ENCODE measurements around the gene EXPH5. TPM values are rescaled to one million over a fixed set of nuclear protein-coding genes. Genes with fewer than 3 reads are reported as not detected.

Gene EXPH5
- total and polyA plus RNA-seq, 4 donors: 0.84 to 8.2 (median 2.2) TPM

DNA sequence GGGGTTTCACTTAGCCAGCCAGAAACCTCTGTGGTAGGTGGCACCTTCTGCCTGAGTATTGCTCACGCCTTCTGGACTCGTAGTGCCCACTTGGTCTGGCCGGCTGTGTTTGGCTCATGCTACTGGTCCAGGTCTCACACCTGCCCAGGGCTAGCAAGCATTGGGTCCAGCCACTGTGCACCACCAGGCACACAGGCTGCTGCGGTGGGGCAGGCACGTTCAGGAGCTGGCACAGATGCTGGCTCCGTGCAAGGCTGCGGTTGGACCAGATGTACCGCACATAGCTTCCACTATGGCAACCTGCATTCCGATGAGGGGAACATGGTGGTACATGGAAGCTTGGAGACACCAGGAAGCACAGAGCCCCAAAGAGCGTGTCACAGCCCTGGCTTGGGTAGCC, 34.8 kb upstream of the EXPH5 start:
- no peak for DNase-seq (ENCODE audit: low read depth in 4 of 6, low spot score in 6 of 6)
- no peaks in the 10 kb centered on the region for H3K36me3 ChIP-seq (ENCODE audit: control insufficient read depth, insufficient read depth, low read length)
- H3K9me3 ChIP-seq (ENCODE audit: control insufficient read depth, insufficient read depth, low read length): peaks cover 4% of the 10 kb centered on the region
- WGBS (ENCODE audit: insufficient coverage): 94% methylated on average over 9 of the region's 10 CpGs
- no peak overlapping the region for H3K4me3 ChIP-seq (ENCODE audit: low read depth, low read length)
- no peak overlapping the region for H3K27ac ChIP-seq (ENCODE audit: low read depth, low read length)
- H3K4me1 ChIP-seq (ENCODE audit: control insufficient read depth, insufficient read depth, low read length): no peaks in the 10 kb centered on the region
- no peaks in the 10 kb centered on the region for H3K27me3 ChIP-seq (ENCODE audit: control insufficient read depth, insufficient read depth, low read length)

DNA sequence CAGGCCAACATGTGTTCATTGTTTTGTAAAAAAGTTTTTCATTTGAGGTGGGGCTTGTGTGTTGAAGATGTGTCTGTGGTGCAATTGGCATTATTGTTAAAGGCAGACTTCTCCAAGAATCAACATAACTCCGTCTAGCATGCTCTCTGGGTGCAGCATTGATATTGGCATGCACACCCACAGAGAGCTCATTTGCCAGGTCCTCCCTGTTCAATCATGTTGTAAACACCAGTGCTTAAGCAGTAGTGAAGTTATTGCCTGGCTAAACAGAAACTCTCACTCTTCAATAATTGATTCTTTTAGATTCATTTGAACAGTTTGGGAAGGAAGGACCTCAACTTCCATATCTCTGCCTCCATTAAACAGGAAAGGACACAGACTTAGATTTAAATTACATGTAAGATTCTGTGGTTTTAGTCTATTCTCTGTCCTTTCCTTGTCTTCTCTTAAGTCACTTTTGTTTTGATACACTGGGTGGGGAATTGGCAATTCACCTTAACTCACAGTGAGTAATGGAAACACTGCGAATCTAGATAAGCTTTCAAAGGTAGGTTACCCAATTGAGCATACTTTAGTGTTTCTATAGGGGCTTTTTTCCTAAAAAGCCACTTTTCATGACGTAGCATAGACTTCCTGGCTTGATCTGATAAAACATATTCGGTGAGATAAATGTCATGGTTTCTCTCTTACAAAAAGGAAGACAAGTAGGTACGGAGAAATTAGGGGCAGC, 30.8 kb upstream of the EXPH5 start:
- DNase-seq (ENCODE audit: low read depth in 4 of 6, low spot score in 6 of 6): no peak
- peaks cover 2% of the 10 kb centered on the region for H3K9me3 ChIP-seq (ENCODE audit: control insufficient read depth, insufficient read depth, low read length)
- WGBS (ENCODE audit: insufficient coverage): no CpG with 5 or more reads among the region's 5 CpGs
- no peaks in the 10 kb centered on the region for H3K27me3 ChIP-seq (ENCODE audit: control insufficient read depth, insufficient read depth, low read length)
- H3K27ac ChIP-seq (ENCODE audit: low read depth, low read length): no peak overlapping the region
- no peak overlapping the region for H3K4me3 ChIP-seq (ENCODE audit: low read depth, low read length)
- H3K36me3 ChIP-seq (ENCODE audit: control insufficient read depth, insufficient read depth, low read length): no peaks in the 10 kb centered on the region
- H3K4me1 ChIP-seq (ENCODE audit: control insufficient read depth, insufficient read depth, low read length): no peaks in the 10 kb centered on the region

DNA sequence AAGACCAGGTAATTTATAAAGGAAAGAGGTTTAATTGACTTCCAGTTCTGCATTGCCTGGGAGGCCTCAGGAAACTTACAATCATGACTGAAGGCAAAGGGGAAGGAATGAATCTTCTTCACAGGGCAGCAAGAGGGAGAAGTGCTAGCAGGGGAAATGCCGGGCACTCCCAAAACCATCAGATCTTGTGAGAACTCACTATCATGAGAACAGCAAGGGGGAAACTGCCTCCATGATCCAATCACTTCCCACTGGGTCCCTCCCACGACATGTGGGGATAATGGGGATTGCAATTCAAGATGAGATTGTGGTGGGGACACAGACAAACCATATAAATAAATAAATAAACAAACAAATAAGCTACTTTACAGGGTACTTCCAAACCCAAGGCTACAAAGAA, 28.8 kb upstream of the EXPH5 start:
- no CpG with 5 or more reads among the region's 2 CpGs for WGBS (ENCODE audit: insufficient coverage)
- Histone ChIP-seq H3K27ac (ENCODE audit: low read depth, low read length) (no peak overlapping the region), H3K36me3 (ENCODE audit: control insufficient read depth, insufficient read depth, low read length) (no peaks in the 10 kb centered on the region), H3K4me3 (ENCODE audit: low read depth, low read length) (no peak overlapping the region), H3K4me1 (ENCODE audit: control insufficient read depth, insufficient read depth, low read length) (no peaks in the 10 kb centered on the region), H3K27me3 (ENCODE audit: control insufficient read depth, insufficient read depth, low read length) (no peaks in the 10 kb centered on the region), H3K9me3 (ENCODE audit: control insufficient read depth, insufficient read depth, low read length) (no peaks in the 10 kb centered on the region)
- DNase-seq (ENCODE audit: low read depth in 4 of 6, low spot score in 6 of 6): no peak

DNA sequence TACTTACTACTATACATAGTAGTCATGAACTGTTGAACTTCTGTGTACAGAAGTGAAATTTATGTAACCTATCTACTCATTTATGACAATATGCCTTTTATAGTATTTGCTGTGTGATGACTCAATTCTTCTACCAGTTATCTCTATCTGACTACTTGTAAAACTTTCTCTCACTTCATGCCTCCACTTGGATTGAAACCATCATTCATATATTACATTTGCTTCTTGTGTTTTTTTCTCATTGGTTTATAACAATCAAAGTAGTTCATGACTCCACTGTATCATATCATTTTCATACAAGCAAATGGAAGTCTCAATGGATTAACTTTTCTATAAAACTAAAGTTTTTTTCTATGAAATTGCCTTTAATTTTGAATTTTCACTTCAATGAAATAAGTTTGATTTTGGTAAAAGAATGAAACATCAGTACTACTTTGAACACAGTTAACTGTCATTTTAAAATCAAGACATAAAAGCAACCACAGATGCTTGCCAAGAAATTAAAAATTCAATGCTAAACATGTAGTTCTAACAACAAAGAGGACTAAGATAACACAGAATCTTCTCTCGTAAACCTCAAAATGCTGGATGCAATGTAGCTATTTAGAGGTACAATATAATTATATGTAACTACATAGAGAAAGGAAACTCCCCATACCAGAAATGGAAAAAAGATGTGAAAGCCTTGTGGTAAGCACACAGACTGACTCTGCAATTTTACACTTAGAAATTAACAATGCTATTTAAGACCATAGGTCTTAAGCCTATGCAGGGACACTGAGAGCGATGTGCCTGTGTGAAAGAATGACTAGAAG, 27.6 kb upstream of the EXPH5 start:
- Histone ChIP-seq H3K36me3 (ENCODE audit: control insufficient read depth, insufficient read depth, low read length) (no peaks in the 10 kb centered on the region), H3K4me3 (ENCODE audit: low read depth, low read length) (no peak overlapping the region), H3K27me3 (ENCODE audit: control insufficient read depth, insufficient read depth, low read length) (no peaks in the 10 kb centered on the region), H3K9me3 (ENCODE audit: control insufficient read depth, insufficient read depth, low read length) (no peaks in the 10 kb centered on the region), H3K4me1 (ENCODE audit: control insufficient read depth, insufficient read depth, low read length) (no peaks in the 10 kb centered on the region), H3K27ac (ENCODE audit: low read depth, low read length) (no peak overlapping the region)
- 100% methylated on average over 1 of the region's 2 CpGs for WGBS (ENCODE audit: insufficient coverage)
- DNase-seq (ENCODE audit: low read depth in 4 of 6, low spot score in 6 of 6): no peak

DNA sequence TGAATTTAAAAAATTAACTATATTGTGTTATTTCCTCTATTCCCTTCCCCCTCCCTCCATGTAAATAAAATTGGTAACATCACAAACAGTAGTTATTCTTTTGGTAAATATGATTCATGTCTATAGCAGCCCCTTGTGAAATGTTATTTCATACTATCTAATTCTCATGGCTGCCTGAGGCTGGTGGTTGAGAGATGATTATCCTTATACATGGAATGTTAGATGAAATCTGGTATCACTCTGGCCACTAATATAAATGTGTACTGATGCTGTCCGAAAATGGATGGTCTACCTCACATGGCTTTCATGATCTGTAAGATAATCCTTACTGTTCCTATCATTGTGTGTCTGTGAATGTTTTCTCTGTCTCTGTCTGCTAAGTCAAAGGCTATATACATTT, 25.0 kb upstream of the EXPH5 start:
- no peaks in the 10 kb centered on the region for H3K9me3 ChIP-seq (ENCODE audit: control insufficient read depth, insufficient read depth, low read length)
- no CpG with 5 or more reads among the region's 1 CpG for WGBS (ENCODE audit: insufficient coverage)
- H3K27ac ChIP-seq (ENCODE audit: low read depth, low read length): no peak overlapping the region
- H3K4me1 ChIP-seq (ENCODE audit: control insufficient read depth, insufficient read depth, low read length): no peaks in the 10 kb centered on the region
- H3K36me3 ChIP-seq (ENCODE audit: control insufficient read depth, insufficient read depth, low read length): no peaks in the 10 kb centered on the region
- no peaks in the 10 kb centered on the region for H3K27me3 ChIP-seq (ENCODE audit: control insufficient read depth, insufficient read depth, low read length)
- no peak for DNase-seq (ENCODE audit: low read depth in 4 of 6, low spot score in 6 of 6)
- H3K4me3 ChIP-seq (ENCODE audit: low read depth, low read length): no peak overlapping the region

DNA sequence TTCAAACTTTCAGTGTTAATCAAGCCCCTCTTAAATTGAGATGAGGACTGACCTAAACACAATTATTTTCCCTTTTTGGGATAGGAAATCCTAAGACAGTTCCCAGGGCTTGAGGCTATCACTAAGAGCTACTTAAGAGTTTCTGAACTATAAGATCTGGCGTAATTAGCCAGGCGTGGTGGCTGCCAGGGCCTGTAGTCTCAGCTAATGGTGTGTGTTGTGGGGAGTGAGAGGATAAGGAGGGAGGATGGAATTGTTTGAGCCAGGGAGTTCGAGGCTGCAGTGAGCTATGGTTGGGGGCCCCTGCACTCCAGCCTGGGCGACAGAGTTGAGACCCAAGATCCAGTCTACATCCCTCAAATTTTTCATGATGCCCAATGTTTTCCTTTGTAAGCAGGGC, 23.5 kb upstream of the EXPH5 start:
- H3K9me3 ChIP-seq (ENCODE audit: control insufficient read depth, insufficient read depth, low read length): no peaks in the 10 kb centered on the region

DNA sequence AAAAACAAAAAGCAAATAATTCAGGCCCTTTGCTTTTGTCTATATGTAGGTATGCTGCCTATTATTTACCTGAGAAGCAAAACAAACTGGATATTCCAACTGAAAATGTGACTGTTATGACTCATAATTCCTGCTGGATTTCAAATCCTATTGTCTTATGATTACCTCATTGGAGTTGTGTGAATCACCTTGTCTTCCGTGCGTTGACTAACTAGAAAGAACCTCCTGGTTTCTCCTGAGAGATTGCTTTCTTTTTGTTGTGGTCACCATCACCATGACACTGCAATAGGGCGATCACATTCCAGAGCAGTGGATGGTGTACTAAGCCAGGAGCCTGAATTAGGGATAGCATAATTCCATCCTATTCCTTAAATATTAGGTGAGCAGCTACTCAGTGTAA, 23.0 kb upstream of the EXPH5 start:
- H3K9me3 ChIP-seq (ENCODE audit: control insufficient read depth, insufficient read depth, low read length): no peaks in the 10 kb centered on the region
- WGBS (ENCODE audit: insufficient coverage): no CpG with 5 or more reads among the region's 3 CpGs
- no peaks in the 10 kb centered on the region for H3K27me3 ChIP-seq (ENCODE audit: control insufficient read depth, insufficient read depth, low read length)
- H3K36me3 ChIP-seq (ENCODE audit: control insufficient read depth, insufficient read depth, low read length): no peaks in the 10 kb centered on the region
- no peak for DNase-seq (ENCODE audit: low read depth in 4 of 6, low spot score in 6 of 6)
- H3K4me3 ChIP-seq (ENCODE audit: low read depth, low read length): no peak overlapping the region
- no peak overlapping the region for H3K27ac ChIP-seq (ENCODE audit: low read depth, low read length)
- no peaks in the 10 kb centered on the region for H3K4me1 ChIP-seq (ENCODE audit: control insufficient read depth, insufficient read depth, low read length)

More for the DNA sequence above, 23.5 kb upstream of the EXPH5 start:
- no peak overlapping the region for H3K27ac ChIP-seq (ENCODE audit: low read depth, low read length)
- H3K27me3 ChIP-seq (ENCODE audit: control insufficient read depth, insufficient read depth, low read length): no peaks in the 10 kb centered on the region
- 97% methylated on average over 3 of the region's 4 CpGs for WGBS (ENCODE audit: insufficient coverage)
- no peaks in the 10 kb centered on the region for H3K4me1 ChIP-seq (ENCODE audit: control insufficient read depth, insufficient read depth, low read length)
- no peaks in the 10 kb centered on the region for H3K36me3 ChIP-seq (ENCODE audit: control insufficient read depth, insufficient read depth, low read length)
- DNase-seq (ENCODE audit: low read depth in 4 of 6, low spot score in 6 of 6): no peak
- H3K4me3 ChIP-seq (ENCODE audit: low read depth, low read length): no peak overlapping the region

DNA sequence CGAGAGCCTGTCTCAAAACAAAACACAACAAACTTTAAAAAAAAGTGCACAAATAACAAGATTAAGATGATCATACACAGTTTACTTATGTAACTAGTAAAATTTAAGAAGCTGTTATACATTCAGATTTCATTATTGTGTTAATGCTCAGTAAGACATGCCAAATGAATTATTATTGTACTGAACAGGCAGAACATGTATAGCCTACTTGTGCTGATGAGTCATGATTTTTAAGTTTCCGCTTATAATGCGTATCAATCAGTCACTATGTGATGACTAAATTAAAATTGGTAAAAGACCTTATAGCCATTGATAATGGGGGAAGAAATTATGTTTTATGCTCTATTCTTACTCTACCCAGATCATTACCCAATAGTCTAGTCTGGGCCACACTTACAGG, 20.5 kb upstream of the EXPH5 start:
- Histone ChIP-seq H3K27me3 (ENCODE audit: control insufficient read depth, insufficient read depth, low read length) (no peaks in the 10 kb centered on the region), H3K27ac (ENCODE audit: low read depth, low read length) (no peak overlapping the region), H3K9me3 (ENCODE audit: control insufficient read depth, insufficient read depth, low read length) (no peaks in the 10 kb centered on the region), H3K4me1 (ENCODE audit: control insufficient read depth, insufficient read depth, low read length) (no peaks in the 10 kb centered on the region), H3K4me3 (ENCODE audit: low read depth, low read length) (no peak overlapping the region), H3K36me3 (ENCODE audit: control insufficient read depth, insufficient read depth, low read length) (no peaks in the 10 kb centered on the region)
- no CpG with 5 or more reads among the region's 3 CpGs for WGBS (ENCODE audit: insufficient coverage)
- no peak for DNase-seq (ENCODE audit: low read depth in 4 of 6, low spot score in 6 of 6)

DNA sequence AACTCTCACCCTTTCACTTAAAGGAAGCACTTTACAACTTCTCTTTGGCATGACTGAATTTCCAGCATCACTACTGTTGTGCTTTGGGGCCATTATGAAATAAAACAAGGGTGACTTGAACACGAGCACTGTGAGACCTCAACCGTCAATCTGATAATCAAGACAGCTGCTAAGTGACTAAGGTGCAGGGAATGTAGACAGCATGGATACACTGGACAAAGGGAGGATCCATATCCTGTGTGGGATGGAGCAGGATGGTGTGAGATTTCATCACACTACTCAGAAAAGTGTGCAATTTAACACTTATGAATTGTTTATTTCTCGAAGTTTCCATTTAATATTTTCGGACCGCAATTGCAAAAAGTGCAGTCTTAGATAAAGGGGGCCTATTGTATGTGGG, 16.1 kb upstream of the EXPH5 start:
- WGBS (ENCODE audit: insufficient coverage): no CpG with 5 or more reads among the region's 5 CpGs

DNA sequence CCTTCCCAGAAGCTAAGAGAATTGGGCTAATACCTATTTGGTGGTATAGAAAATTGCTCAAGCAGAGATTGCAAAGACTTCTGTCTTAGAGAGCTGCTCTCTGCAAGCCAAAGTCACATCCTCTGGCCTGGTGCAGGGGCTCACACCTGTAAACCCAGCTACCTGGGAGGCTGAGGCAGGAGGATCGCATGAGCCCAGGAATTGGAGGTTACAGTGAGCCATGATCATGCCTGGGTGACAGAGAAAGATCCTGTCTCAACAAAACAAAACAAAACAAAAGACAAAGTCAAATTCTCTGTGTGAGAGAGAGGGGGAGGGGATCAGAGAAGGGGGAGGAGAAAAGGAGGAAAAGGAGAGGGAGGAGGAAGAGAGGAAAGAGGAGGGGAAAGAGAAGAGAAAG, 15.0 kb upstream of the EXPH5 start:
- Histone ChIP-seq H3K4me1 (ENCODE audit: control insufficient read depth, insufficient read depth, low read length) (no peaks in the 10 kb centered on the region), H3K27me3 (ENCODE audit: control insufficient read depth, insufficient read depth, low read length) (no peaks in the 10 kb centered on the region), H3K36me3 (ENCODE audit: control insufficient read depth, insufficient read depth, low read length) (no peaks in the 10 kb centered on the region), H3K27ac (ENCODE audit: low read depth, low read length) (no peak overlapping the region), H3K9me3 (ENCODE audit: control insufficient read depth, insufficient read depth, low read length) (no peaks in the 10 kb centered on the region), H3K4me3 (ENCODE audit: low read depth, low read length) (no peak overlapping the region)
- no CpG with 5 or more reads among the region's 1 CpG for WGBS (ENCODE audit: insufficient coverage)
- no peak for DNase-seq (ENCODE audit: low read depth in 4 of 6, low spot score in 6 of 6)

More for the DNA sequence above, 16.1 kb upstream of the EXPH5 start:
- Histone ChIP-seq H3K27me3 (ENCODE audit: control insufficient read depth, insufficient read depth, low read length) (no peaks in the 10 kb centered on the region), H3K9me3 (ENCODE audit: control insufficient read depth, insufficient read depth, low read length) (no peaks in the 10 kb centered on the region), H3K4me1 (ENCODE audit: control insufficient read depth, insufficient read depth, low read length) (no peaks in the 10 kb centered on the region), H3K27ac (ENCODE audit: low read depth, low read length) (no peak overlapping the region), H3K4me3 (ENCODE audit: low read depth, low read length) (no peak overlapping the region), H3K36me3 (ENCODE audit: control insufficient read depth, insufficient read depth, low read length) (no peaks in the 10 kb centered on the region)
- no peak for DNase-seq (ENCODE audit: low read depth in 4 of 6, low spot score in 6 of 6)

Data from spinal cord (tissue), 10 donors.